ENCODE data around the gene RNF149. TPM values are rescaled to one million over a fixed set of nuclear protein-coding genes. Genes with fewer than 3 reads are reported as not detected.
A peak's percentile ranks its signal among the peaks of the same experiment; 100 is the strongest.

RNF149 gene
- total RNA-seq, 1 experiment from 2014 or later: 40.2 TPM

GRCh38 chr2:101341421-101341820 lies 32.9 kb upstream of the RNF149 start:
- no peaks in the 10 kb centered on the region for H3K9me3 ChIP-seq (ENCODE audit: control insufficient read depth in 1 of 2, insufficient read depth in 1 of 2, low read depth in 1 of 2, low read length in 2 of 2)
- H3K79me2 ChIP-seq (ENCODE audit: insufficient read depth, low read length): no peaks in the 10 kb centered on the region
- DNase-seq (ENCODE audit: low read depth, low spot score): no peak
- no peaks in the 10 kb centered on the region for H4K20me1 ChIP-seq (ENCODE audit: insufficient read depth)
- peak; percentile 72 for ATAC-seq
- CTCF ChIA-PET: interaction anchor here (0.6 to 2.4 kb wide), 25 partner anchors 8 to 643 kb away, joined by 3 to 29 read pairs (median 6); partner anchors contain the start of genes CREG2 and RNF149
- no peaks in the 10 kb centered on the region for H3K27me3 ChIP-seq (ENCODE audit: insufficient read depth, low read length)
- RAD21 ChIA-PET (ENCODE audit: low non-redundant PET in 1 of 2, low total read pairs in 2 of 2, uncharacterized antibody in 2 of 2, unreplicated experiment in 2 of 2): interaction anchor here (1.3 to 1.6 kb wide), 2 partner anchors 46 to 47 kb away, joined by 3 to 5 read pairs; partner anchors contain the start of gene CREG2 (in 1 of the 2)
- H3K4me1 ChIP-seq (ENCODE audit: control insufficient read depth in 1 of 2, insufficient read depth in 2 of 2, low read length in 2 of 2): peaks cover 3 to 10% of the 10 kb centered on the region in 2 experiments; a peak in 2 of 4 replicates
- intact Hi-C loops (cut with micrococcal nuclease): loop anchor here (5.0 kb wide), 1 partner anchor 356 kb away; the partner anchor contains the start of gene MAP4K4
- POLR2A ChIA-PET: interaction anchor here (0.6 kb wide), 1 partner anchor 356 kb away, joined by 3 read pairs; no protein-coding TSS in a partner anchor
- H3K4me2 ChIP-seq (ENCODE audit: low read length): peak overlapping the region; percentile 18; the same call in 1 of the 2 replicates
- H3K9ac ChIP-seq (ENCODE audit: low read length): no peak overlapping the region
- no peaks in the 10 kb centered on the region for H3K9me2 ChIP-seq (ENCODE audit: insufficient read depth)
- no peak overlapping the region for H3K4me3 ChIP-seq (replicated peaks in 1 of 2; ENCODE audit: low read depth in 1 of 2, low read length in 2 of 2)
- H3K27ac ChIP-seq (ENCODE audit: low read depth, low read length): no peak overlapping the region
- no TSS peak for BruUV-seq (replicated peaks)
- TF ChIP-seq SP1 (IDR thresholded peaks at IDR 0.05; ENCODE audit: low read depth) (no peak), JUND (IDR thresholded peaks at IDR 0.05) (no peak), REST (IDR thresholded peaks at IDR 0.05; ENCODE audit: low read depth) (no peak), EZH2phosphoT487 (IDR thresholded peaks at IDR 0.05; ENCODE audit: borderline replicate concordance) (no peak), SRF (IDR thresholded peaks at IDR 0.05; ENCODE audit: low read depth) (no peak), POLR2A (IDR thresholded peaks at IDR 0.05; ENCODE audit: borderline replicate concordance, extremely low read depth, insufficient read depth, insufficient read length) (no peak), EGR1 (IDR thresholded peaks at IDR 0.05; ENCODE audit: low read depth) (no peak), CBX3 (IDR thresholded peaks at IDR 0.05; ENCODE audit: low read depth) (no peak), SIN3A (IDR thresholded peaks at IDR 0.05; ENCODE audit: low read depth) (no peak), MAX (IDR thresholded peaks at IDR 0.05) (no peak), ZBTB33 (IDR thresholded peaks at IDR 0.05; ENCODE audit: extremely low read depth, insufficient replicate concordance, low read length) (no peak)
- H3K36me3 ChIP-seq (ENCODE audit: control insufficient read depth in 1 of 2, insufficient read depth in 2 of 2, low read length in 2 of 2): no peaks in the 10 kb centered on the region
- peak overlapping the region; percentile 77 for H2AFZ ChIP-seq (ENCODE audit: low read depth, low read length, poor library complexity, severe bottlenecking)

Data from HCT116 (cell line).